HG03095 (cell line): ENCODE data around the gene ARL8B.
"Not testable (repeated sequence)": the region's sequence is repeated elsewhere in the genome, so short reads cannot be mapped to it uniquely, and the experiment has no call there.

Experiments used
- ATAC-seq: cut with Tn5 transposase; IDR thresholded peaks from one replicate; pipeline ENCODE4 v1.9.1; 2021; ENCODE audit warnings: moderate library complexity; ENCODE audit not compliant: unreplicated experiment

ARL8B gene

DNA sequence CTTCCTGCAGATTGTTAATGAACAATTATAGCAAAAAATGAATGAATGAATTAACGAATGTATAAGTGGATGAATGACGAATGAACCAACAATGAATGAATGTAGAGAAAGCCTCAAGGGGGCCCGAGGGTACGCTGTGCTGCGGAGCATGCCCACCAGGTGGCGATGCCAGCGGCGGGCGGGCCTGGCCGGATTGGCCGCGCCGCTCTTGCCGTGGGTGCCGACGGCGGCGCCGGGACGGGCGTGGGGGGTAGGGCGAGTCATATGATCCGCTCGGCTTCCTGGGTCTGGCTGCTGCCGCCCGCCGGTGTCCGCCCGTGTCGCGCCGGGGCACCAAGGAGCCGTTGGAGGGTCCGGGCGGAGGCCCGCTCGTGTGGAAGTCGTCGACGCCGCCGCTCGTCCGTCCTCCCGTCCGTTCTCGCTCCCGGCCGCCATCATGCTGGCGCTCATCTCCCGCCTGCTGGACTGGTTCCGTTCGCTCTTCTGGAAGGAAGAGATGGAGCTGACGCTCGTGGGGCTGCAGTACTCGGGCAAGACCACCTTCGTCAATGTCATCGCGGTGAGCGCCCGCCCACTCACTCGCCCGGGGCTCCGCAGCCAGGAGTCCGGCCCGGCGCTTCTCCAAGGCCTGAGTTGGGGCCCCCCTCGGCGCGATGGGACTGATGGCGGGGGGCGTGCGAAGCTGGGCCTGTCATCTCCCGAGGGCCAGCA is at the start of gene ARL8B:
TSS of gene ARL8B (plus strand) at position 263 of the 711 bp plus-strand sequence. CDS start at position 437, 174 bp downstream.
- peak; percentile 96 for ATAC-seq

GRCh38 chr3:5073374-5074085 is 48.6 kb upstream of the ARL8B start:
- ATAC-seq = no peak

DNA sequence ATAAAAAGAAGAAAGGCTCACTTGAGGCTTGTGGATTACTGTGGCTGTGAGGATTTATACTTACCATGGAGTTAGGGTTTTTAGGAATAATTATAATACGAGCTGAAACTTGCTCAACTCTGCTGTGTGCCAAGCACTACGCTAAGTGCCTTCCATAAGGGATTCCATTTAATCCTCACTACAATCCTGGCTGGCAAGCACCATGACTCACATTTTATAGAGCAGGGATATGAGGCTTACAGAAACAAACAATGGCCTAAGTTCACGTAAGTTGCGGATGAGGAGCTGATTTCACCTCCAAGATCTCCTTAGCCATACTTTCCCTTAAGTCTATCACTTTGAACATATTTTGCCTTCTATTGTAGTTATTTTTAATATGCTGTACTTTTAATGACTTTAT is 43.9 kb upstream of the ARL8B start:
- no peak for ATAC-seq

GRCh38 chr3:5079761-5080160 is 42.3 kb upstream of the ARL8B start:
- ATAC-seq = no peak

DNA sequence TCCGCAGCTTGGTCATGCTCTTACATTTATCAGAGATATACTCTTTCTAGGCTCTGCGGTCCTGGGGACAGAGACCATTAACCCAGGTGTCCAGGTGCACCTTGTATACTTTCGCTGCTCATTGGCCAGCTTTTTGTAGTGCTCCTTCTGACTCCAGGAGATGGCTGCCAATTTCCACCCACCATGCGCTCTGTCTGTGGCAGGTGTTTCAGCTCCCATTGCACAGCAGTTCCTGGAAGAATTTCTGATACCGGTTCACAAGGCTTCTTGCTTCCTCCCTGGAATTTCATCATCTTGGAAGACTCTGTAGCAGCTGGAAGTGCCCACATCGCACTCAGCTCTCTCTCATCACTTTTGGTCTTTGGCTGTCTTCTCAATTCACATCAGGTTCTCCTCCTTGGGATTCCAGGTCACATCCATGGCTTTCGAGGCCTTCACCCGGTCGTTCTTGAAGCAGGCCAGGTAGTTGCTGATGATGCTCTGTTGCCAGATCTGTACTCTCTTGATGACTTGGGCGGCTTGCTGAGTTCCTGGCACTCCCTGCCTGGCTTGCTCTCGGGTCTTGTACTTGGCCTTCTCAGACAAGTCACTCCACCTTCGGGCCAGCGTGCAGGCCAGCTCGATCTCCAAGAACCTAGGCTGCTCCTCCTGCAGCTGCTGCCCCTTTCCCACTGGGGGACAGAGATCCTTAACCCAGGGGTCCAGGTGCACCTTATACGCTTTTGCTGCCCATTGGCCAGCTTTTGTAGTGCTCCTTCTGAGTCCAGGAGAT is 41.1 kb upstream of the ARL8B start:
- ATAC-seq = no peak

- not testable (repeated sequence) for ATAC-seq
Observed at GRCh38 chr3:5081973-5082788, 39.9 kb upstream of the ARL8B start.

DNA sequence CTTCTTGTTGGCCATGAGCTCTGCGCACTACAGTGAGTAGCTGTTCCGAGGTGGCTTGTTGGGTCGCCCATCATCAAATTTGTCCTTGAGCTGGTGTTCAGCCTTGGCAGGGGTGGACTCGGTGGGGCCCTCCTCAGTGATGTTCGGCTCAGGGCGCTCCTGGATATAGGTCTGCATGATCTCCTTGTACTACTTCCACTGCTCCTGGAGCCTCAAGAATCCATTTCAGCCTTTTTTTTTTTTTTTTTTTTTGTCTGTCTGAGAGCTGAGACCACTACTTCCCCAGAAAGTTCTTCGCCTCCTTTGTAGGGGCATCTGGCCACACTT is 39.3 kb upstream of the ARL8B start:
- ATAC-seq = no peak

DNA sequence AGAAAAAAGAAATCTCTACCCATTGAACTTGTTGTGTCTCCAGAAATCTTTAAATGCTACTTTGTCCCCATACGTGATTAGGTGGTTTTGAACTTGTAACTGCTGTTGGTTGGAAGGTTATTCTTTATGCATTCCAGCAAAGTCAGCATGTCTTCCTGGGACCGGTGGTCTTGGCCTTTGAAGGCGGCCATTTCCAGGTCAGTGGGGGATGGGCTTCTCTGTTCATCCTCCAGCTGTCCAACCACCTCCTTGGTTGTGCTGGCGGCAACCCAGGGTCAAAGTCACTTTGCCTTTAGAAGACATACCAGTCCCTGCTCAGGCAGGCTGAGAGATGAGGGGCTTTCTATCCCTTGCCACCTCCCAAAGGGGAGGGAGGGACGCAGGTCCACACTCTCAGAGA is 37.9 kb upstream of the ARL8B start:
- ATAC-seq = no peak

DNA sequence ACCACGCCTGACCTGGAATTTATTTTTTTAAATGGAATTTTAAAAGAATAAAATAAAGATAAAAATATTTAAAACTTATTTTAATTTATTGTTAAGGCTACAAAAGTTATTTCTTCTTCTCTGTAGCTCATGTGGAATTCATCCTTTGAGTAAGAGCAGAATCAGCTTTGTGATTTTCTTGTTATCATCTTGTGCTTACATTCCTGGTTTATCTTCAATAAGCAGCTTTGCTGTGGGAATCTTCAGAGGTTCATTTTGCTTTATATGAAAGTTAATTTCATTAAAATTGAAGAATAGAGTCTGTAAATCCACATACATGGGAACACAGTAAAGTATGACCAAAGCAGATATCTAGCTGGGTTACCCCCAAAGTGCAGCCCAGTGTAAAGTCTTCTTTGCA is 35.4 kb upstream of the ARL8B start:
- ATAC-seq = no peak

DNA sequence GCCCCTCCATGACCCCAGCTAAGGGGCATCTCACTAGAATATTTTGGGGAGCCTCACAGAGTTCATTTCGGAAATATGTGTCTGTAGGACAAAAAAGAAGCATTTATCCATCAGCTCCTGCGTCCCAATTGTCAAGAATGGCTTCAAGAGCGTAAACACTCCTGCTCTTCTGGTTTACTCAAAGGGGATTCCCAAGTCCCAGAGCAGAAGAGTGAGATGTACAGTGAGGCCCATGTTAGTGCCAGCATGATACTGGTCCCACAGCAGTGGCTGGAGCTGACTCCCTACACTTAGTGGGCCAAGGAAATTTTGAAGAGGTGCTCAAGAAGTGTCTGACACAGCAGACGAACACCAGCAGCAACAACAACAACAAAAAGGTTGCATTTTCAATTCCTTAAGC is 34.9 kb upstream of the ARL8B start:
- no peak for ATAC-seq

DNA sequence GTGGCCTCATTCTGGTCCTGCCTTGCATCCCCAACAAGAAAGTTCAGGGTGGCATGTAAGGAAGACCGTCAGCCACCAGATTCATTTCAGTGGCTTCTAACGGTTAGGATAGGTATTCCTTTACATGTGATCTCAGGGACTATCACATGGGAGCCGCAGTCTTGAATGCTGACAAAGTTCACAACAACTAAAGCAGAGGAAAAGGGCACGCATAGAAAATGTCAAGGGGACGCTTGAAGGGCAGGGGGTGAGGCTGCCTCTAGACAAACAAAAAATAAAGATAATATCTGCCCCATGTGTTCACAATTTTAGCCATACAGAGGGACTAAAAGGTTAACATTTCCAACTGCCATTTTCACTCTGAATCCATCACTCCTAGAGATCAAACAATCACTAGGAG is 31.9 kb upstream of the ARL8B start:
- no peak for ATAC-seq

GRCh38 chr3:5092018-5092417 is 30.1 kb upstream of the ARL8B start:
- no peak for ATAC-seq

- no peak for ATAC-seq
Observed at GRCh38 chr3:5093731-5094130, 28.4 kb upstream of the ARL8B start.

DNA sequence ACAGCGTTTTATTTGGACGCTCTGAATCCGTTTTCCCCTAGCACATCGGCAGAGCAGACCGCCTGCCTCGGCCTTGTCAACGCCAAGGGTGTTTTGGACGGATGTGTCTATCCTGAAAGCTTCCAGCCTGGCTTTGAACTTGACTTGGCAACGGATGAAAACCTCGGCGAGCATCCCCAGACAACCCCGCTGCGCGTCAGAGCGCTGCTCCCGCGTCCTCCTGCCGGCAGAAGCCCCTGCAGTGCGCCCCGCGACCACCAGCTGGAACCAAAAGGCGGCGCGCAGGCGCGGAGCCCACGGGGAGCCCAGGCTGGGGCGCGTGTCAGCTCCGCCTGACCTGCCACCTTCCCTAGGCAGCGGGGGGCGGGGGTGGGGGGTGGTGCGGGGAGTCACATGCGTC is 26.2 kb upstream of the ARL8B start:
- ATAC-seq = no peak

DNA sequence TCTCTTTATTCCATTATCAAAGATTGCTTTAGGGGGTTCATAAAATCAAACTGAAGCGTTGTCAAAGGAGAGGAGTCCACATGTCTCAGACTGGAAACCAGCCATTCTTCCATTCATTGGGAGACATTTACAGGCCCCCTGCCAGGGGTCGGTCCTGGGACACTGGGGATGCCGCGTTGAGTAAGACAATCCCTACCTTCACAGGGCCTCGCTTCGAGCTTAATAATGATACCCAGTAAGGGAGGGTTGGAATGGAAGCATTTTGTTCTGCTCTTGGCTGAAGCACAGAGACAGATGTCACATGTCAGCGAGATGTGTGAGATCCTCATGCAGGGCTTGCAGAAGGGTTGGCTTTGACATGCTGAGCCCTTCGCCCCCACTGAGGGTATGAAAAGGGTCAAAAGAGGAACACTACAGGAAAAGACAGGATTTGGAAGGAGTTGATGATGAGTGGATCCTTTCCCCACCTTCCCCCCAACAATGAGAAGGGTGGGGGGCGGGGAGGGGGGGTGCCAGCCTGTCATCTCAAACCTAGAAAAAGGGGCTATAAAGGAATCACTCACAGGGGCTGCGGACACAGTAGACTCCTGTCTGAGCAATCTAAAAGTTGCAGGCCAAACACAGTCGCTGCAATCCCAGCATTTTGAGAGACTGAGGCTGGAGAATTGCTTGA is 25.6 kb upstream of the ARL8B start:
- ATAC-seq = no peak

- no peak for ATAC-seq
Observed at GRCh38 chr3:5098346-5098745, 23.7 kb upstream of the ARL8B start.

- no peak for ATAC-seq
Observed at GRCh38 chr3:5102532-5102931, 19.6 kb upstream of the ARL8B start.

DNA sequence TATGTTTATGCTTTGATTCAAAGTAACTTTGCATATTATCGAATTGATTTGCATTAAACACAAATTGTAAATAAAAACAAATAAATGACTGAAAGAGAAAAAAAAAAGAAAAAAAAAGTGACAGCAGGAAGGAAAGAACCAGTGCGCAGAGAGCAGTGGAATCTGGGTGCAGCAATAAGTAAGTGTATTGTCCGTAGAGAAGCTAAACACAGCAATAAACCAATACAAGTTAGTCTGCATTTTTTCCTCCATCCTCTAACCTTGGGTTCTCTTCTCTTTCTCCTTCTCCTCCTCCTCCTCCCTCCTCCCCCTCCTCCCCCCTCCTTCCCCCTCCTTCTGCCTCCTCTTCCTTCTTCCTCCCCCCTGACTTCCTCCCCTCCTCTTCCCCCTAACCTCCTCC is 18.3 kb upstream of the ARL8B start:
- ATAC-seq = no peak

GRCh38 chr3:5105050-5105449 is 17.0 kb upstream of the ARL8B start:
- ATAC-seq = no peak

- ATAC-seq = not testable (repeated sequence)
Observed at GRCh38 chr3:5106371-5106770, 15.7 kb upstream of the ARL8B start.

GRCh38 chr3:5106933-5107334 is 15.2 kb upstream of the ARL8B start:
- ATAC-seq = not testable (repeated sequence)
